Kidney tubule cell (primary cell): ENCODE data around the gene CCDC107.

ENCODE experiments used
- DNase-seq: peaks from one replicate; pipeline ENCODE4 v3.0.0-alpha.2; 2018; ENCODE audit warnings: low spot score

The CCDC107 gene

GRCh38 chr9:35702696-35703095 is 44.6 kb downstream of the CCDC107 start:
- DNase-seq: no peak

GRCh38 chr9:35703906-35704672 is 46.0 kb downstream of the CCDC107 start:
- DNase-seq: no peak

- DNase-seq: no peak
These were observed 47.3 kb downstream of the CCDC107 start for GRCh38 chr9:35705372-35705771.

GRCh38 chr9:35705836-35706430 is 47.8 kb downstream of the CCDC107 start:
- DNase-seq: no peak

GRCh38 chr9:35706951-35707350 is 48.9 kb downstream of the CCDC107 start:
- DNase-seq: no peak

GRCh38 chr9:35708146-35708545 is 50.1 kb downstream of the CCDC107 start:
- DNase-seq: no peak

GRCh38 chr9:35710818-35711500 is 52.9 kb downstream of the CCDC107 start:
- no peak for DNase-seq
